GM18499 (cell line): ENCODE measurements around the gene EHMT1.
"Not testable (repeated sequence)": the region's sequence is repeated elsewhere in the genome, so short reads cannot be mapped to it uniquely, and the experiment has no call there.

Experiments
- ATAC-seq: cut with Tn5 transposase; IDR thresholded peaks from one replicate; pipeline ENCODE4 v1.9.1; 2021; ENCODE audit warnings: moderate number of reproducible peaks; ENCODE audit not compliant: insufficient read depth, unreplicated experiment

EHMT1 gene

DNA sequence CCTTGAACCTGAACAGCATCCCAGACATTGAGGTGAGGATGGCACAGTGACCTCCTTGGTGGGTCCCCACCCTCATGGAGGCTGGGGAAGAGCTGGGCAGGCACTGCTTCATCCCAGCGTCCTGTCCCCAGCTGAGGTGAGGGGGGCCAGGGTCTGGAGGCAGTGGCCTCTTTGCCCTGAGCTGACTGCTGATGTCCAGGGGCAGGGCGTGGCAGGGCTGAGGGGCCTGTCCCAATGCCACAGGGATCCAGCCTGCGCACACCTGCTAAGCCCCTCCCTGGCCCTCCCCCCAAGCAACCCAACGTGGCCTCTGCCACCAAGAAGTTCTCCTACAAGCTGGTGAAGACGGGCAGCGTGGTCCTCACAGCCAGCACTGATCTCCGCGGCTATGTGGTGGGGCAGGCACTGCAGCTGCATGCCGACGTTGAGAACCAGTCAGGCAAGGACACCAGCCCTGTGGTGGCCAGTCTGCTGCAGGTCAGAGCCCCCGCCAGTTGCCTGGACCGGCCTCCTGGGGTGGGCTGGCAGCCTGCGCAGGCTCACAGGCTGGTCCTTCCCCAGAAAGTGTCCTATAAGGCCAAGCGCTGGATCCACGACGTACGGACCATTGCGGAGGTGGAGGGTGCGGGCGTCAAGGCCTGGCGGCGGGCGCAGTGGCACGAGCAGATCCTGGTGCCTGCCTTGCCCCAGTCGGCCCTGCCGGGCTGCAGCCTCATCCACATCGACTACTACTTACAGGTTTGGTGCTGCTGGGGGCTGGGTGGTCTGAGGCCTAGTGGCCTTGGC, 4.9 kb upstream of the EHMT1 start:
- no peak for ATAC-seq

DNA sequence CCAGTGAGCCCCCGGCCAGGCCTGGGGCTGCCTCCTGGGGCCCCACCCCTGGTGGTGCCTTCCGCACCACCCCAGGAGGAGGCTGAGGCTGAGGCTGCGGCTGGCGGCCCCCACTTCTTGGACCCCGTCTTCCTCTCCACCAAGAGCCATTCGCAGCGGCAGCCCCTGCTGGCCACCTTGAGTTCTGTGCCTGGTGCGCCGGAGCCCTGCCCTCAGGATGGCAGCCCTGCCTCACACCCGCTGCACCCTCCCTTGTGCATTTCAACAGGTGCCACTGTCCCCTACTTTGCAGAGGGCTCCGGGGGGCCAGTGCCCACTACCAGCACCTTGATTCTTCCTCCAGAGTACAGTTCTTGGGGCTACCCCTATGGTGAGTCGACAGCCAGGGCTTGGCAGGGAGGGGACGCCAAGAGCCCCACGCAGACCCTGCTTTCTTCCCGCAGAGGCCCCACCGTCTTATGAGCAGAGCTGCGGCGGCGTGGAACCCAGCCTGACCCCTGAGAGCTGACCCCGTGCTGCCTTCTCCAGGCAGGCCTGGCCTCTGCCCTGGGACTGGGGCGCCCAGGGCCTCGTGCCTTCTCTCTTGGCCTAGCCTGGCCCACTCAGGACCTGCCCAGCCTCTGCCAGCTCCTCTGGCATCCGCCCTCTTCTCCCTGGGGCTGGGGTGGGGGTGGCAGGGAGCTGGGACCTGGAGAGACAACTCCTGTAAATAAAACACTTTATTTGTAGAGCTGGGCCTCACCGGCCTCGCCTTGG, 4.0 kb upstream of the EHMT1 start:
- ATAC-seq = no peak

DNA sequence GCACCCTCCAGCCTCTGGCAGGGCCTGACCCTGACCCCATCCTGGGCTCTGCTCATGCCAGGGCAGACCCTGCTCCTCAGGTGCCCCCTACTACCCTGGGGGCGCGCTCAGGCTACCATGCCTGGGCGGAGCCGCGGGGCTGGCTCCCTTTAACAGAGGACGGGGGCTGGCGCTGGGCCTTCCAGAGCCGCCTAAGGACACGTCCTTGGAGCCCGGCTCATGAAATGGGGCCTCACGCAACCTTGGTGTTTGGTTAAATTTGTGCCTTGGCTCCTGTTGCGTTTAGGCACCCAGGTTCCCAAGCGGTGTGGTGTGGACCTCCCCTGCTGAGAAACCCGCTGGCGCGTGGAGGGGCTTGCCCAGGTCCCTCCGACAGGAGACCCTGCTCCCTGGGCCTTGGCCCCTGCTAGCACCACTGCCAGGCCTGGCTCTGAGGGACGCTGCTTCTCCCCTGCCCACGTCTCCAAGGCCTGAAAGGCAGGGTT, 3.4 kb upstream of the EHMT1 start:
- ATAC-seq = no peak

DNA sequence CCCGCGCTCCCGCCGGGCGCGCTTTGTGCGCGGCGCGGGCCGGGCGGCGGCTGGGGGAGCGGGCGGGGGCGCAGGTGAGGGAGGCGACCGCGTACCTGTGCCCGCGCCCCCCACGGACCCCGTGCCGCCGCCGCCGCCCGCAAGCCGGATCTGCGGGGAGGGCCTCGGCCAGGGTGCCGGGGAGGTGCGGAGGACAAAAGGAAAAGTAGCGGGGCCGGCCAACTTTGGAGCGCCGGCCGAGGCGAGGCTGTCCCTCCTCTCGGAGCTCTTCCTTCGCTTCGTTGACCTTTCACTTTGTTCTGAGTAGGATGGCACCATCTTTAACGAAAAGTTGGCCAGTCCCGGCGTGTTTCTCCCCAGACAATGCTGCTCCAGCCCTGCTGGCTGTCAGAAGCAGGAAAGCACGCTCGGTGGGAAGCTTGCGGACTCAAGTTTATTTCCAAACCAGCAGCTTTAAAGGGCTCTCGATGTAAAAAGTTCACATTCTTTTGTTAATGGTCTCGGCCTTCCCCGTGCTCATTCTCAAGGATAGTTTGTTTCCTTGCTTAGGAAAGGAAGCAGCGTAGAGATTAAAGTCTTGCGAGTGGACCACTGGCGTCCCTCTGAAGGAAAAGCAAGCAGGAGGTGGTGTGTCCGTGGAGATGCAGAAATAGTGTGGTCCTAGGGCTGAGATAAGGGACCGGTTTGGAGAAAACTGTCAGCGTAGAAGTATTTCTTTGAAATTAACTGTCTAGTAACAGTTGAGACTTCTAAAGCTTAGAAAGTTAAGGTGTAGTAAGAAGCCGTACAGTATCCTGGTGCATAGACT, 639 bp downstream of the EHMT1 start:
- no peak for ATAC-seq

DNA sequence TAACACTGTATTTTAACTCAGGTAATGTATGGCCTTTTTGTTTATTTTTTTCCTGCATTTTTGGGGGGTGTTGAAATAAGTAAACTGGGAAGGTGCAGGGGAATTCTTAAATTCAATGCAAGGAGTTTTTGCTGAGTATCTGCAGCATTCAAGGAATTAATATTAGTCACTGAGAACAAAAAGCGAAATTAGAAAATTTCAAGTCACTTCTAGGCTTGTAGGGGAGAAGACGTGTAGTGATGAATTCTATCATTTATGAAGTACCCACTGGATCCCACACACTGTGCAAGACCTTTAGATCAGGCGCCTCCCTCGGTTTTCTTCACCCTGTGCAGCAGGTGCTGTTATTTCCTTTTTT, 1.2 kb downstream of the EHMT1 start:
- no peak for ATAC-seq

DNA sequence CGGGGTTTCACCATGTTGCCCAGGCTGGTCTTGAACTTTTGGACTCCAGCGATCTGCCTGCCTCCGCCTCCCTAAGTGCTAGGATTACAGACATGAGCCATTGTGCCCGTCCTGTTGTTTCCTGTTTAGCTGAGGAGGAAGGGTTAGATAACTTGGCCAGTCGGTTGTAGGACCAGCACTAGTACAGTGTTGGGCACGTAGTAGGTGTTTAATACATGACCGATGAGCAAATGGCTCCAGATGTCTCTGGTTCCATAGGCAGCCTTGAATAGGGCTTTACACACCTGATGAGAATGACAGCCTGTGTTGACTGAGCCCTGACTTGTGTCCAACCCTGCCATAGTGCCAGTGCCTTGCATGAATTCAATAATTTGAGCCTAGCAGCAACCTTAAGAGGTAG, 1.8 kb downstream of the EHMT1 start:
- no peak for ATAC-seq

DNA sequence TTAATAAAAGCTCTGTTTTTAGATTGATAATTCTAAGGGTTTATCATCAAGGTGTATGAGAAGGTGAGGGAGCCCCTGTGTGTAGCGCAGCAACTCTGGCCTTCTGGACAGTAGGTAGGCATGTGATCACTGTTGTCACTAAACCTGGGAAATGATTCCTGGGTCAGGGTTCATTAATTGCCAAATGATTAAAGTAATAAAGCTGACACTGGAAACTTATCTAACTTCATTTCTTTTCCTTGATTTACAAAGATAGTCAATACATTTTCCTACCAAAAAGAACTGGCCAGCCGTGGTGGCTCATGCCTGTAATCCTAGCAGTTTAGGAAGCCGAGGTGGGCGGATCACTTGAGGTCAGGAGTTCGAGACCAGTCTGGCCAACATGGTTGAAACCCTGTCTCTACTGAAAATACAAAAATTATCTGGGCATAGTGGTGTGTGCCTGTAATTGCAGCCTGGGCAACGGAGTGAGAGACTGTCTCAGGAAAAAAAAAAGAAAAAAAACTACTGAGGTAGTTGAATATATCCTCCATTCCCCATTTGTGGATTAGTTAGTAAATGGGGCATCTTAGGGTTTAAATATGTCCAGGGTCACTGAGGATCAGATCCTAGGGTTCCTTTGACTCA, 2.4 kb downstream of the EHMT1 start:
- ATAC-seq = no peak

DNA sequence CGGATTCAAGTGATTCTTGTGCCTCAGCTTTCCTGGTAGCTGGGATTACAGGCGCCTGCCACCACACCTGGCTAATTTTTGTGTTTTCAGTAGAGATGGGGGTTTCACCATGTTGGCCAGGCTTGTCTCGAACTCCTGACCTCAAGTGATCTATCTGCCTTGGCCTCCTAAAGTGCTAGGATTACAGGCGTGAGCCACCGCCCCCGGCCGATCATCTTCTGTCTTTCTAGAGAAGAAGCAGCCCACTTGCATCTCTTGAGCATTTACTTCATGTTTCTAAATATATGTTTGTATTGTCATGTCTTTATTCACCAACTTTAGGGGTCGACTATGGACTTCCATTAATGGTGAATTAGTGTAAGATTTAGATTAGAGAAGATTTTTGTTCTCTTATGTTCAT, 3.4 kb downstream of the EHMT1 start:
- ATAC-seq = not testable (repeated sequence)

DNA sequence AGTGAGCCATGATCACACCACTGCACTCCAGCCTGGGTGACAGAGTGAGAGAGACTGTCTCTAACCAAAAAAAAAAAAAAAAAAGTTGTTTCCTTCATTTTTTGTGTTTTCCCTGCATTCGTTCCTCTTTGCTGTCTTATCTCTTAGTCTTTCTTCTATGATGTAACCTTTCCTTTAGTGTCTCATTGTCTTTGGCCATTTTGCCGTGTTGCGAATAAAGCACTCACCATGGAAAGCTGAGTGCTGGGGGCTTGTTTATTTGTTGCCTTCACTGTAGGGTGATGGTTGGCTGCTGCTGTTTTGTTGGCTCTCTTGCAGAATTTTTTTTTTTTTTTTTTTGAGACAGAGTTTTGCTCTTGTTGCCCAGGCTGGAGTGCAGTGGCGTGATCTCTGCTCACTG, 7.7 kb downstream of the EHMT1 start:
- no peak for ATAC-seq

DNA sequence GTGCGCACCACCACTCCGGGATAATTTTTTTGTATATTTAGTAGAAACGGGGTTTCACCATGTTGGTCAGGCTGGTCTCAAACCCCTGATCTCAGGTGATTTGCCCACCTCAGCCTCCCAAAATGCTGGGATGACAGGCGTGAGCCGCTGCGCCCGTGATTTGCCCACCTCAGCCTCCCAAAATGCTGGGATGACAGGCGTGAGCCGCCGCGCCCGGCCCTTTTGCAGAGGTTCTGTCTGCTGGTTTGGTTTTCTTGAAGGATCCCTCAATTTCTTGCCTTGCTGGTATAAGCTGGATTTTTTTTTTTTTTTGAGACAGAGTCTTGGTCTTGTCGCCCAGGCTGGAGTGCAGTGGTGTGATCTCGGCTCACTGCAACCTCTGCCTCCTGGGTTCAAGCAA, 8.6 kb downstream of the EHMT1 start:
- not testable (repeated sequence) for ATAC-seq

DNA sequence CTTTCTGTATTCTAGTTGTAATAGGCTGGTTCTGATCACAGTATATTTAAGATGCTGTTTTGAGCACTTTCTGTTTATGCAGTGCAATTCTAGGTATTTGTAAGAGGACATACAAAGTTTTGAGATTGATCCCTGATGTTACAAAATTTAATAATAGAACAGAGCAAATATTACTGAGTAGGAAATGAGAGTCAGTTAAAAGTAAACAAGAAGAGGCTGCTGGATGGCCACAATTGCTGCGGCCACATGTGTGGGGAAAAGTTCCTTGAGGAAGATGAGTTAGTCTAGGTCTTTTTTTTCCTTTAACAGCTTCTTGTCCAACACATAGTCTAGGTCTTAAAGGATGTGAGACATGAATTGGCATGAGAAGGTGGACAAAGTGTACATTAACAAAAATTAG, 11.3 kb downstream of the EHMT1 start:
- ATAC-seq = no peak

DNA sequence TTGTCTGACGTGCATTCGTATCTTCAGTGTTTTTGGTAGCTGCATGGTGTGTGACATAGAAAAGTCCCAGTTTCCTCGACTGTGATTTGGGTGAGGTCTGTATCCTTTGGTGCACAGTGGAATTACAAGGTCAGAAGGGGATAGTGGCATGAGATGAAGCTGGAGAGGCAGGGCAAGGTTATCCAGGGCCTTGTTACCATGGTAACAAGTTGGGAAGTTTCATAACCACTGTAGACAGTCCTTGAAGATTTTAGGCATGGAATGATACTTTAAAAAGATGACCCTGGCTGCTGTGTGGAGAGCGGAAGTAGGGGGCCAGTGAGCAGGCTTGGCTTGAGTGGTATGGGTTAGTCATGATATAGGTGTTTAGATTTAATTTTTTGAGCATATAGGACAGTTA, 11.9 kb downstream of the EHMT1 start:
- ATAC-seq = no peak

DNA sequence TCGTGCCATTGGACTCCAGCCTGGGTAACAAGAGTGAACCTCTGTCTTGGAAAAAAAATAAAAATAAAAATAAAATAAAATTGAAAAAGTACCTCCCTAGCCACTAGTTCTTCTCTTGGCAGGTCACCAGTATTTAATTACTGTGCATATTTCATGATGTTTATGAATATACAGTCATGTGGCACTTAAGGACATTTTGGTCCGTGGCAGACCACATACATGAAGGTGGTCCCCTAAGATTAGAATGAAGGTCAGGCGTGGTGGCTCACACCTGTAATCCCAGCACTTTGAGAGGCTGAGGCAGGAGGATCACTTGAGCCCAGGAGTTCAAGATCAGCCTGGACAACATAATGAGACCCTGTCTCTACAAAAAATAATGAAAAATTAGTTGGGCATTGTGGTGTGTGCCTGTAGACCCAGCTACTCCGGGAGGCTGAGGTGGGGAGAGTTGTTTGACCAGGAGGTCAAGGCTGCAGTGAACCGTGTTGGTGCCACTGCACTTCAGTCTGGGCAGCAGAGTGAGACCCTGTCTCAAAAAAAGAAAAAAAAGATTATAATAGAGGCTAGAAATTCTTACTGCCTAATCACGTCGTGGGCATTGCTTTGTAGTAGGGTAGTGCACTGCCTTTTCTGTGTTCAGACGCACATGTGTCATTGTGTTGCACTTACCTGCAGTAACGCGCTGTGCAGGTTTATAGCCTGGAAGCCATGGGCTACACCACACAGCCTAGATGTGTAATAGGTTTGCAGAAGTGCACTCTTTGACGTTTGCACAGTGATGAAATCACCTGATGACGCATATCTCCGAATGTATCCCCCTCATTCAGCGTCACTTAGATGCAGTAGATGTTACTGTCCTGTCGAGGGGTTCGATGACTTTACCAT, 12.8 kb downstream of the EHMT1 start:
- no peak for ATAC-seq

DNA sequence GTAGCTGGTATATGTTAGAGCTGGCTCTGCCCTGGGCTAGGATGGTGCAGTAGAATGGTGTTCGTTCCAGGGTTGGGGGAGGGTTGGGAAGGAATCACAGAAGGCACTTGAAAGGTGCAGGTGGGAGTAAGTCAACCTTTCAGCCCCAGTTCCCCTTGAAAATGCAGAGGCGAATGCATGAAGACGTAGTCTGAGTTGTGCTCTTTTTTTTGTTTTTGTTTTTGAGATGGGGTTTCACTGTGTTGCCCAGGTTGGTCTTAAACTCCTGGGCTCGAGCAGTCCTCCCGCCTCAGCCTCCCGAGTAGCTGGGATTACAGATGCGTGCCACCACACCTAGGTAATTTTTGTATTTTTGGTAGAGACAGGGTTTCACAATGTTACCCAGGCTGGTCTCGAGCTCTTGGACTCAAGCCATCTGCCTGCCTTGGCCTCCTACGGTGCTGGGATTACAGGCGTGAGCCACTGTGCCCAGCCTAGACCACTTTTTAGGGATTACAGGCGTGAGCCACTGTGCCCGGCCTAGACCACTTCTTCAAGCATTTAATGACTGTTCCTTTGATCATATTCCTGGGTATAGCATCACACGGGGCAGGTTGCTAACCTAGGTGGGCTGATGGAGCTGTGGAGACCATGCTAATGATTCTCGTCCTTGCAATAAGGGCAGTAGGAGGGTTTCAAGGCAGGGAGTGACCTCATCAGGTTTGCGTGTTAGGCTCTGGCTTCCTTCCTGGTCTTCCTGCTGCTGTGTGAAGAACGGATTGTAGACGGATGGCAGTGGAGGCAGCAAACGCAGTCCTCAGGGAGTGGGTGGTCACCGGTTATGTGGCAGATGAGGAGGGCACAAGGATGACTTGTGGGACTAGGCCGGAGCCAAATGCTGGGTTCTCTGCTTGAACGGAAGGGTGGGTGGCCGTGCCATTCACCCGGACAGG, 13.7 kb downstream of the EHMT1 start:
- ATAC-seq = no peak

DNA sequence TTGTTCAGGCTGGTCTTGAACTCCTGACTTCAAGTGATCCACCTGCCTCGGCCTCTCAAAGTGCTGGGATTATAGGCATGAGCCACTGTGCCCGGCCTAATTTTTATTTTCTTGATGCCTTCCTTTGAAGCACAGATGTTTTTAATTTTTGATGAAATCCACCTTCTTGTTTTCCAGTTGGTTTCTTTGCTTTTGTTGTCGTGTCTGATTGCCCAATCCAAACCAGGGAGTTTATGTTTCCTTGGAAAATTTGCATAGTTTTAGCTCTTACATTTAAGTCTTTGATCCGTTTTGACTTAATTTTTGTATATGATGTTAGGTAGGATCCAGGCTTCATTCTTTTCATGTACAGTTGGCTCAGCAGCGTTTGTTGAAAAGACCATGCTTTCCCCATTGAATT, 15.2 kb downstream of the EHMT1 start:
- ATAC-seq = no peak

DNA sequence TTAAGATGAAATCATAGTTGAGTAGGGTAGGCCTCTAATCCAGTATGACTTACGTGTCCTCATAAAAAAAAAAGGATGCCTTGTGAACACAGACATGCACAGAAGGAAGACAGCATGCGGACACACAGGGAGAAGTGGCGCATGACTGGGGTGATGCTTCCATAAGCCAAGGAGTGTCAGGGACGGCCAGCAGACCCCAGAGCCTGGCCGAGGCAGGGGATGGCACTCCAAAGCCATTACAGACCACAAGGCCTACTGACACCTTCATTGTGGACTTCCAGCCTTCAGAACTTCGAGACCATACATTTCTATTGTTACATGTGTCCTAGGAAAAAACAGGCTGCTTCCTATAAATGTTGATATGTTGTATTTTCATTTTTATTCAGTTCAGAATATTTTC, 19.9 kb downstream of the EHMT1 start:
- ATAC-seq = no peak

DNA sequence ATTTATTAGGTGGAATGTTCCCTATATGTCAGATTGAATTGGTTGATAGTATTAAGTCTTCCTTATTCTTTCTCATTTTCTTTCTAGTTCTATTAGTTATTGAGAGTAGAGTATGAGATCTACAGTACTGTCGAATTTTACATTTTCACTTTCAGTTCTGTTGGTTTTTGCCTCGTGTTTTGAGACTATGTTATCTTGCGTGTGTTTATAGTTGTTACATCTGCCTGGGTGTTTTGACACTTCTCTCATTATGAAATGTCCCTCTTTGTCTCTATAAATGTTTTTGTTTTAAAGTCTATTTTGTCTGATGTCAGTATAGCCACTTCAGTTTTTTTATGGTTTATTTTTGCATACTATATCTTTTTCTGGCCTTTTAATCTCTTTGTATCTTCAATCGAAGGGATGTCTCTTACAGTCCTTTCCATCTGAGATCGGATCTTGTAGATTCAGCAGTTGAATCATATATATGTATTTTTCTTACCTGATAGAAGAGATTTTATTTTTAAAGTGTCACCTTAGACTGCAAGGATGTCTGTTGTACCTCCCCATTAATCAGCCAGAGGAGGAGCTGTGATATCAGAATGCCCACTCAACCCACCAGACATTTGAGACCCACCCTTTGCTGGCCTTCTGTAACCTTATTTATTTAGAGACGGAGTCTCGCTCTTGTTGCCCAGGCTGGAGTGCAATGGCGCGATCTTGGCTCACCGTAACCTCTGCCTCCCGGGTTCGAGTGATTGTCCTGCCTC, 20.7 kb downstream of the EHMT1 start:
- ATAC-seq = peak; percentile 57

DNA sequence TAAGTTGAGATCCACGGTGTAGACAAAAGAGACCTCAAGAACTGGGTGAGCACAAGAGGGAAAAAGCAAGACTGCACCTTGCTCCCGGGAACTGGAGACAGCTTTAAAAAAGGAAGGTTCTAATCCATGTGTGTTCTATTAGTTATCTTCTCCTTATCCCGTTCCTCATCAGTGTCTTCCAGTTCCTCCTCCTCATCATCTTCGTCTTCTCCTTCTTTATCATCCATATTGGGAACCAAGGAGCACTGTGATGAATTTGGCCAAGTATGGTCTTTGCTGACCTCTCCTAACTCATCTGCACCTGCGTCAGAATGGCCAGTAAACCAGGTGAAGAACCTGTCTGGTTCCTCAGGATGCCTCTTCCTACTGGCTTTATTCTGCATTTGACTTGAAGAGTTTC, 22.1 kb downstream of the EHMT1 start:
- ATAC-seq = no peak
